HL-60 (cell line): ENCODE measurements around the gene ATF3.

Experiments used
- DNase-seq, 2 experiments: peaks; one replicate each; pipeline ENCODE4 v3.0.0-alpha.2; 2010 to 2020; ENCODE audit warnings: low read depth in 1 of 2, low spot score in 1 of 2
- H3K27ac ChIP-seq: fragments of 250-450 bp; sonication (Bioruptor Pico); replicated peaks from 2 replicates; pipeline ENCODE4 v1.5.1; 2020; ENCODE audit warnings: mild to moderate bottlenecking, moderate library complexity
- H3K27me3 ChIP-seq: fragments of 250-450 bp; sonication (Bioruptor Pico); 2 replicates; pipeline ENCODE4 v1.5.1; 2021; ENCODE audit warnings: mild to moderate bottlenecking, moderate library complexity; ENCODE audit not compliant: insufficient read depth, poor library complexity, severe bottlenecking
- H3K4me3 ChIP-seq: replicated peaks from 2 replicates; pipeline ENCODE4 v1.5.1; 2011; ENCODE audit warnings: mild to moderate bottlenecking, control low read depth, low read length; ENCODE audit not compliant: insufficient read depth
- GABPA ChIP-seq: IDR thresholded peaks from 2 replicates; pipeline ENCODE4 v1.6.1; 2012; ENCODE audit warnings: low read depth
- POLR2AphosphoS5 ChIP-seq: IDR thresholded peaks from 2 replicates; pipeline ENCODE4 v1.6.1; 2012; ENCODE audit warnings: low read depth
- SPI1 ChIP-seq: IDR thresholded peaks from 2 replicates; pipeline ENCODE4 v1.6.1; 2012; ENCODE audit warnings: low read depth, mild to moderate bottlenecking, borderline replicate concordance
- TF ChIP-seq, protein P1 (sequence below): IDR thresholded peaks from 2 replicates; pipeline ENCODE4 v1.6.1; 2012; ENCODE audit warnings: low read depth; ENCODE audit not compliant: insufficient replicate concordance
- TF ChIP-seq, protein P2 (sequence below): IDR thresholded peaks from one replicate; pipeline ENCODE4 v1.5.1; 2011; ENCODE audit warnings: low read length, control low read depth, inconsistent platforms; ENCODE audit not compliant: insufficient read depth

ATF3 gene

DNA sequence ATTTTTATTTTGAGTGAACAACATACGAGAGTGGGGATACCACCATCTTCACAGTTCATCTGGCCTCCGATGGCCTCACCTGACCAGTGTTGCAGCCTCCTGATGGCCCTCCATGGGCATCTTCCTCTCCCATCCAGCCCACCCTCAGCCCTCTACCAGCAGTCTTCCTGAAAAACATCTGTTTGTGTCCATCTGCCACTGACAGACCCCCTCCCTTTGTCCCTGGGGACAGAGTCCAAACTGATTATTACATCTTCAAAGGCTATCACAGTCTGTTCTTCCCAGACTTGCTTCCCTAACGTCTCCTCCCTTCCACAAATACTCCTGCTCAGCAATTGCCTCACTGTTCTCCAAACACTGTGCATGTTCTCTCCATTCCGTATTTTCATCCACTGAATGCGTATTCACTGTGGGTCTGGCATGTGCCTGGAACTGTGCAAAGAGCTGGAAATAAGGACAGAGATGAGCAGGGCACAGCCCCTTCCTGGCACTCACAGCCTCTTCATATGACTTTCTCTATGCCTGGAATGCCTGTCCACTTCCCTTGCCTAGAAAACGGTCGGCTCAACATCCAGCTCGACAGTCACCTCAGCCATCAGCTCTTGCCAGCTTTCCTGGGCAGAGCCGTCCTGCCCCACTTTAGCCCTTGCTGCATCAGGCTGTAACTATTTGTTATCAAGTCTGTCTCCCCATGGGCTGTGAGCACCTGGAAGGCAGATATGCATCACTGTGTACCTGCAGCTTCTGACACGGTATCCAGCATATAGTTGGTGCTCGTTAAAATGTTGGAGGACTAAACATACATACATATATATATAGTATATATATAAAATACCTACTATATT, 8.3 kb upstream of the ATF3 start:
- TF ChIP-seq GABPA: no peak
- TF ChIP-seq POLR2AphosphoS5: no peak
- no peak for TF ChIP-seq SPI1
- TF ChIP-seq, protein P1, sequence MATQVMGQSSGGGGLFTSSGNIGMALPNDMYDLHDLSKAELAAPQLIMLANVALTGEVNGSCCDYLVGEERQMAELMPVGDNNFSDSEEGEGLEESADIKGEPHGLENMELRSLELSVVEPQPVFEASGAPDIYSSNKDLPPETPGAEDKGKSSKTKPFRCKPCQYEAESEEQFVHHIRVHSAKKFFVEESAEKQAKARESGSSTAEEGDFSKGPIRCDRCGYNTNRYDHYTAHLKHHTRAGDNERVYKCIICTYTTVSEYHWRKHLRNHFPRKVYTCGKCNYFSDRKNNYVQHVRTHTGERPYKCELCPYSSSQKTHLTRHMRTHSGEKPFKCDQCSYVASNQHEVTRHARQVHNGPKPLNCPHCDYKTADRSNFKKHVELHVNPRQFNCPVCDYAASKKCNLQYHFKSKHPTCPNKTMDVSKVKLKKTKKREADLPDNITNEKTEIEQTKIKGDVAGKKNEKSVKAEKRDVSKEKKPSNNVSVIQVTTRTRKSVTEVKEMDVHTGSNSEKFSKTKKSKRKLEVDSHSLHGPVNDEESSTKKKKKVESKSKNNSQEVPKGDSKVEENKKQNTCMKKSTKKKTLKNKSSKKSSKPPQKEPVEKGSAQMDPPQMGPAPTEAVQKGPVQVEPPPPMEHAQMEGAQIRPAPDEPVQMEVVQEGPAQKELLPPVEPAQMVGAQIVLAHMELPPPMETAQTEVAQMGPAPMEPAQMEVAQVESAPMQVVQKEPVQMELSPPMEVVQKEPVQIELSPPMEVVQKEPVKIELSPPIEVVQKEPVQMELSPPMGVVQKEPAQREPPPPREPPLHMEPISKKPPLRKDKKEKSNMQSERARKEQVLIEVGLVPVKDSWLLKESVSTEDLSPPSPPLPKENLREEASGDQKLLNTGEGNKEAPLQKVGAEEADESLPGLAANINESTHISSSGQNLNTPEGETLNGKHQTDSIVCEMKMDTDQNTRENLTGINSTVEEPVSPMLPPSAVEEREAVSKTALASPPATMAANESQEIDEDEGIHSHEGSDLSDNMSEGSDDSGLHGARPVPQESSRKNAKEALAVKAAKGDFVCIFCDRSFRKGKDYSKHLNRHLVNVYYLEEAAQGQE: no peak
- TF ChIP-seq, protein P2, sequence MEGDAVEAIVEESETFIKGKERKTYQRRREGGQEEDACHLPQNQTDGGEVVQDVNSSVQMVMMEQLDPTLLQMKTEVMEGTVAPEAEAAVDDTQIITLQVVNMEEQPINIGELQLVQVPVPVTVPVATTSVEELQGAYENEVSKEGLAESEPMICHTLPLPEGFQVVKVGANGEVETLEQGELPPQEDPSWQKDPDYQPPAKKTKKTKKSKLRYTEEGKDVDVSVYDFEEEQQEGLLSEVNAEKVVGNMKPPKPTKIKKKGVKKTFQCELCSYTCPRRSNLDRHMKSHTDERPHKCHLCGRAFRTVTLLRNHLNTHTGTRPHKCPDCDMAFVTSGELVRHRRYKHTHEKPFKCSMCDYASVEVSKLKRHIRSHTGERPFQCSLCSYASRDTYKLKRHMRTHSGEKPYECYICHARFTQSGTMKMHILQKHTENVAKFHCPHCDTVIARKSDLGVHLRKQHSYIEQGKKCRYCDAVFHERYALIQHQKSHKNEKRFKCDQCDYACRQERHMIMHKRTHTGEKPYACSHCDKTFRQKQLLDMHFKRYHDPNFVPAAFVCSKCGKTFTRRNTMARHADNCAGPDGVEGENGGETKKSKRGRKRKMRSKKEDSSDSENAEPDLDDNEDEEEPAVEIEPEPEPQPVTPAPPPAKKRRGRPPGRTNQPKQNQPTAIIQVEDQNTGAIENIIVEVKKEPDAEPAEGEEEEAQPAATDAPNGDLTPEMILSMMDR: no peak
- H3K27me3 ChIP-seq: peaks cover 34% of the 10 kb centered on the region
- no peak overlapping the region for H3K4me3 ChIP-seq
- no peak for DNase-seq
- H3K27ac ChIP-seq: no peak overlapping the region

DNA sequence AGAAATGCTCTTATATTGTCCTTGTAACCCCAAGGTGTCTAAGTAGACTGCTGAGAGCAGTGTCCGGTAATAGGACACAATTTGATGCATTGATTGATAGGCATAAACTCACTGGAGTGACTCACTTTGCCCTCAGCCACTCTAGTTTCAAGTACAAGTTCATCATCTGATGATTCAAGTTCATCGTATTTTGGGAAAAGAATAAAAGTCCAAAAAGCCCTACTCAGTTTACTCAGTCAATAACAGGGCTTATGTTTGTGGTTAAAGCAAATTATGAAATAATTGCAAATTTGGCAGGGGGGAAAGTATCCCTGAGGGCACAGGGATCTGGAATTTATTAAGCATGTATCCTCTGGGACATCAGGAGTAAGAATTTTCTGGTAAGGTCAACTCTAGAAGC, 7.6 kb upstream of the ATF3 start:
- H3K27me3 ChIP-seq: peaks cover 41% of the 10 kb centered on the region
- TF ChIP-seq SPI1: no peak
- TF ChIP-seq GABPA: no peak
- TF ChIP-seq, protein P1: no peak
- no peak for TF ChIP-seq POLR2AphosphoS5
- TF ChIP-seq, protein P2: no peak
- no peak for DNase-seq

DNA sequence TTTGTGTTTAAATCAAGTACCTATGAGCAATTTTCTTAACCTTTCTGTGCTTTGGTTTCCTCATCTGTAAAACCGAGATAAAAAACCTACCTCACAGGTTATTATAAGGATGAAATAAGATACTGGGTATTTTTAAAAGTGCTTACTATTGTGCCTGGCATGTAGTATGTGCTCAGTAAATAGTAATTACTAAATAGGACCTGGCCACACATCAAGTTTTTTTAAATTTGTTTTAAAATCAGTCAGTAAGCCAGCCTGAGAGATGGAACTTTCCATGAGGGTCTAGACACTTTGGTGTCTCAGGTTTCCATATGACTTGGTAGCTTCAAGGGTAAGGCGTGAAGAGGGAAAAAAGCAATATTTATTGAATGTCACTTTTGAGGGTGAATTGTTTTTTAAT, 7.0 kb upstream of the ATF3 start:
- Histone ChIP-seq H3K27ac (no peak overlapping the region), H3K27me3 (peaks cover 46% of the 10 kb centered on the region), H3K4me3 (no peak overlapping the region)
- DNase-seq: no peak
- no peak for TF ChIP-seq GABPA
- no peak for TF ChIP-seq POLR2AphosphoS5
- TF ChIP-seq, protein P2: no peak
- TF ChIP-seq, protein P1: no peak
- TF ChIP-seq SPI1: no peak

More for the DNA sequence above, 7.6 kb upstream of the ATF3 start:
- no peak overlapping the region for H3K4me3 ChIP-seq
- H3K27ac ChIP-seq: no peak overlapping the region
